IPS-18a (cell line): ENCODE data around the gene PCA3.

Source experiments
- H3K27ac ChIP-seq: one replicate; pipeline ENCODE4 v1.5.1; 2013; ENCODE audit warnings: low read length
- H3K27me3 ChIP-seq: one replicate; pipeline ENCODE4 v1.6.1; 2013; ENCODE audit warnings: mild to moderate bottlenecking, low read length; ENCODE audit not compliant: control insufficient read depth, insufficient read depth
- H3K36me3 ChIP-seq: one replicate; pipeline ENCODE4 v1.6.1; 2013; ENCODE audit warnings: low read depth, low read length; ENCODE audit not compliant: control insufficient read depth
- H3K4me1 ChIP-seq: one replicate; pipeline ENCODE4 v1.6.1; 2013; ENCODE audit warnings: low read depth, low read length; ENCODE audit not compliant: control insufficient read depth
- H3K4me3 ChIP-seq: one replicate; pipeline ENCODE4 v1.5.1; 2013; ENCODE audit warnings: low read length
- H3K9ac ChIP-seq: one replicate; pipeline ENCODE4 v1.6.1; 2013; ENCODE audit warnings: mild to moderate bottlenecking, low read length, moderate library complexity
- H3K9me3 ChIP-seq: one replicate; pipeline ENCODE4 v1.6.1; 2013; ENCODE audit warnings: low read depth, low read length; ENCODE audit not compliant: control insufficient read depth

Gene PCA3

GRCh38 chr9:76835571-76836283, 71.5 kb downstream of the PCA3 start:
- Histone ChIP-seq H3K27ac (no peak overlapping the region), H3K9ac (no peak overlapping the region), H3K4me3 (no peak overlapping the region)

More at GRCh38 chr9:76835571-76836283, 71.5 kb downstream of the PCA3 start:
- Histone ChIP-seq H3K9me3 (no peaks in the 10 kb centered on the region), H3K36me3 (no peaks in the 10 kb centered on the region), H3K27me3 (no peaks in the 10 kb centered on the region), H3K4me1 (peaks cover 3% of the 10 kb centered on the region)
